ENCODE measurements around the gene PRLH. TPM values are rescaled to one million over a fixed set of nuclear protein-coding genes. Genes with fewer than 3 reads are reported as not detected.

PRLH gene
- total RNA-seq, 1 donor, result not detected

GRCh38 chr2:237552908-237553307 is 13.5 kb upstream of the PRLH start:
- peak; percentile 34 for DNase-seq (ENCODE audit: insufficient read length, low spot score, missing footprints)

GRCh38 chr2:237553948-237554347 is 12.4 kb upstream of the PRLH start:
- no peak overlapping the region for H3K27ac ChIP-seq (ENCODE audit: low read depth, low read length)
- no peaks in the 10 kb centered on the region for H3K27me3 ChIP-seq (ENCODE audit: insufficient read depth, low read length)
- H3K9me3 ChIP-seq (ENCODE audit: low read depth, low read length), result peaks cover 2% of the 10 kb centered on the region
- no peaks in the 10 kb centered on the region for H4K20me1 ChIP-seq (ENCODE audit: insufficient read depth, low read length)
- no peak overlapping the region for H2AFZ ChIP-seq (ENCODE audit: low read length)
- no peak overlapping the region for H3K4me3 ChIP-seq (ENCODE audit: insufficient read depth, low read length)
- H3K36me3 ChIP-seq (ENCODE audit: insufficient read depth, low read length), result peaks cover 58% of the 10 kb centered on the region
- H3K4me2 ChIP-seq (ENCODE audit: insufficient read depth, low read length), result no peak overlapping the region
- H3K4me1 ChIP-seq (ENCODE audit: insufficient read depth, low read length), result no peaks in the 10 kb centered on the region
- TF ChIP-seq, protein P1, sequence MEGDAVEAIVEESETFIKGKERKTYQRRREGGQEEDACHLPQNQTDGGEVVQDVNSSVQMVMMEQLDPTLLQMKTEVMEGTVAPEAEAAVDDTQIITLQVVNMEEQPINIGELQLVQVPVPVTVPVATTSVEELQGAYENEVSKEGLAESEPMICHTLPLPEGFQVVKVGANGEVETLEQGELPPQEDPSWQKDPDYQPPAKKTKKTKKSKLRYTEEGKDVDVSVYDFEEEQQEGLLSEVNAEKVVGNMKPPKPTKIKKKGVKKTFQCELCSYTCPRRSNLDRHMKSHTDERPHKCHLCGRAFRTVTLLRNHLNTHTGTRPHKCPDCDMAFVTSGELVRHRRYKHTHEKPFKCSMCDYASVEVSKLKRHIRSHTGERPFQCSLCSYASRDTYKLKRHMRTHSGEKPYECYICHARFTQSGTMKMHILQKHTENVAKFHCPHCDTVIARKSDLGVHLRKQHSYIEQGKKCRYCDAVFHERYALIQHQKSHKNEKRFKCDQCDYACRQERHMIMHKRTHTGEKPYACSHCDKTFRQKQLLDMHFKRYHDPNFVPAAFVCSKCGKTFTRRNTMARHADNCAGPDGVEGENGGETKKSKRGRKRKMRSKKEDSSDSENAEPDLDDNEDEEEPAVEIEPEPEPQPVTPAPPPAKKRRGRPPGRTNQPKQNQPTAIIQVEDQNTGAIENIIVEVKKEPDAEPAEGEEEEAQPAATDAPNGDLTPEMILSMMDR (IDR thresholded peaks at IDR 0.05; ENCODE audit: extremely low read depth, low read depth, low read length), result no peak
- H3K79me2 ChIP-seq (ENCODE audit: insufficient read depth, low read length), result no peaks in the 10 kb centered on the region
- peak; percentile 38 for DNase-seq (ENCODE audit: insufficient read length, low spot score, missing footprints)

More at GRCh38 chr2:237552908-237553307, 13.5 kb upstream of the PRLH start:
- Histone ChIP-seq H2AFZ (ENCODE audit: low read length) (no peak overlapping the region), H3K27me3 (ENCODE audit: insufficient read depth, low read length) (no peaks in the 10 kb centered on the region), H4K20me1 (ENCODE audit: insufficient read depth, low read length) (no peaks in the 10 kb centered on the region), H3K4me2 (ENCODE audit: insufficient read depth, low read length) (no peak overlapping the region), H3K9me3 (ENCODE audit: low read depth, low read length) (peaks cover 2% of the 10 kb centered on the region), H3K36me3 (ENCODE audit: insufficient read depth, low read length) (peaks cover 69% of the 10 kb centered on the region), H3K27ac (ENCODE audit: low read depth, low read length) (no peak overlapping the region), H3K79me2 (ENCODE audit: insufficient read depth, low read length) (no peaks in the 10 kb centered on the region), H3K4me1 (ENCODE audit: insufficient read depth, low read length) (no peaks in the 10 kb centered on the region), H3K4me3 (ENCODE audit: insufficient read depth, low read length) (no peak overlapping the region)
- TF ChIP-seq, protein P1 (IDR thresholded peaks at IDR 0.05; ENCODE audit: extremely low read depth, low read depth, low read length), result no peak

DNA sequence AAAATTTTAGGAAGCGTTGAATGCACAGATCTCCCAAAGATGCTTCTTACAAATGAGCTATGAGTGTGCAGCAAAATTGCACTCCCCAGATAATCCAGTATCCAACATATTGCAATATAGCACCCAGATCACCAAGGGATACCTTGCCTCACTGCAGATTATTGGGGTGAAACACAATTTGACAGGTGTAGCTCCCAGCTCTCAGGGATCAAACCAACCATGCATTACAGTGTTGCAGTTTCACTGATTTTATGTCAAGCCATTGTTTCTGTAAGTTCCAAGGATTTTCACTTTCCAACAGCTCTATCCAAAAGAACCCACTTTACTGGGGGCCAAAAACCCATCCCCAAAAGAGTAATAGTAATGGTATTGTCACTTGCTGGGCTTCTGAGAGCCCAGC is 10.8 kb upstream of the PRLH start:
- Histone ChIP-seq H3K9me3 (ENCODE audit: low read depth, low read length) (peaks cover 2% of the 10 kb centered on the region), H3K36me3 (ENCODE audit: insufficient read depth, low read length) (peaks cover 48% of the 10 kb centered on the region), H3K4me2 (ENCODE audit: insufficient read depth, low read length) (no peak overlapping the region), H3K27ac (ENCODE audit: low read depth, low read length) (no peak overlapping the region), H3K79me2 (ENCODE audit: insufficient read depth, low read length) (no peaks in the 10 kb centered on the region), H4K20me1 (ENCODE audit: insufficient read depth, low read length) (no peaks in the 10 kb centered on the region), H3K4me3 (ENCODE audit: insufficient read depth, low read length) (no peak overlapping the region), H2AFZ (ENCODE audit: low read length) (no peak overlapping the region), H3K27me3 (ENCODE audit: insufficient read depth, low read length) (no peaks in the 10 kb centered on the region), H3K4me1 (ENCODE audit: insufficient read depth, low read length) (no peaks in the 10 kb centered on the region)
- DNase-seq (ENCODE audit: insufficient read length, low spot score, missing footprints), result no peak
- TF ChIP-seq, protein P1 (IDR thresholded peaks at IDR 0.05; ENCODE audit: extremely low read depth, low read depth, low read length), result no peak

GRCh38 chr2:237556773-237557632 is 9.4 kb upstream of the PRLH start:
- Histone ChIP-seq H2AFZ (ENCODE audit: low read length) (no peak overlapping the region), H4K20me1 (ENCODE audit: insufficient read depth, low read length) (no peaks in the 10 kb centered on the region), H3K79me2 (ENCODE audit: insufficient read depth, low read length) (no peaks in the 10 kb centered on the region), H3K27ac (ENCODE audit: low read depth, low read length) (no peak overlapping the region), H3K27me3 (ENCODE audit: insufficient read depth, low read length) (peaks cover 6% of the 10 kb centered on the region), H3K4me3 (ENCODE audit: insufficient read depth, low read length) (no peak overlapping the region), H3K9me3 (ENCODE audit: low read depth, low read length) (peaks cover 2% of the 10 kb centered on the region), H3K36me3 (ENCODE audit: insufficient read depth, low read length) (peaks cover 44% of the 10 kb centered on the region), H3K4me1 (ENCODE audit: insufficient read depth, low read length) (no peaks in the 10 kb centered on the region), H3K4me2 (ENCODE audit: insufficient read depth, low read length) (no peak overlapping the region)
- TF ChIP-seq, protein P1 (IDR thresholded peaks at IDR 0.05; ENCODE audit: extremely low read depth, low read depth, low read length), result no peak
- peak; percentile 44 for DNase-seq (ENCODE audit: insufficient read length, low spot score, missing footprints)

All from osteoblast (primary cell).